ENCODE measurements around the gene CDH23. TPM values are rescaled to one million over a fixed set of nuclear protein-coding genes. Genes with fewer than 3 reads are reported as not detected.

CDH23 gene
- total and polyA plus RNA-seq, 9 of the 15 experiments (the other 6 are each of a cell fraction or from before 2014, with no cell fraction given): 0.18 to 1.2 (median 0.47) TPM

- Histone ChIP-seq H3K27me3 (ENCODE audit: control insufficient read depth in 2 of 2, insufficient read depth in 2 of 2, low read length in 2 of 2) (peaks cover 21 to 53% of the 10 kb centered on the region in 2 experiments), H3K4me3 (no peak overlapping the region), H2AFZ (ENCODE audit: low read depth, low read length) (no peak overlapping the region), H3K4me2 (ENCODE audit: insufficient read depth, low read length) (no peak overlapping the region), H3K36me3 (ENCODE audit: control insufficient read depth, insufficient read depth, low read length) (no peaks in the 10 kb centered on the region), H3K9me3 (replicated peaks; ENCODE audit: control insufficient read depth, insufficient read depth, low read depth, low read length) (no peaks in the 10 kb centered on the region), H4K20me1 (replicated peaks; ENCODE audit: control insufficient read depth, insufficient read depth, low read length) (no peaks in the 10 kb centered on the region), H3K9me1 (ENCODE audit: control insufficient read depth, insufficient read depth, low read length) (no peaks in the 10 kb centered on the region), H3K9ac (ENCODE audit: insufficient read depth in 1 of 2, low read depth in 2 of 2, low read length in 2 of 2) (no peak overlapping the region; a peak in 1 of 4 replicates), H3K27ac (ENCODE audit: extremely low read depth, low read depth, low read length) (no peak overlapping the region), H3K4me1 (replicated peaks in 1 of 2; ENCODE audit: control insufficient read depth in 2 of 2, insufficient read depth in 2 of 2, low read length in 2 of 2) (no peaks in the 10 kb centered on the region), H3K79me2 (ENCODE audit: control insufficient read depth, insufficient read depth, low read length) (no peaks in the 10 kb centered on the region)
- ATAC-seq: no peak
- CTCF ChIA-PET (ENCODE audit: low intra/inter-chr PET ratio): no interaction called here
- intact Hi-C loops (cut with micrococcal nuclease): no loop called here
- TF ChIP-seq ZNF830 (CRISPR knock-in tag; IDR thresholded peaks at IDR 0.05) (no peak), MNT (conservative IDR thresholded peaks at IDR 0.05) (no peak), ZNF707 (CRISPR knock-in tag; conservative IDR thresholded peaks at IDR 0.05) (no peak), HMG20A (CRISPR knock-in tag; conservative IDR thresholded peaks at IDR 0.05) (no peak), TCF3 (CRISPR knock-in tag; IDR thresholded peaks at IDR 0.05) (no peak), PURB (CRISPR knock-in tag; IDR thresholded peaks at IDR 0.05; ENCODE audit: low read depth) (no peak), SREBF2 (CRISPR knock-in tag; IDR thresholded peaks at IDR 0.05) (no peak), RBM39 (optimal IDR thresholded peaks at IDR 0.05; ENCODE audit: low read depth, low read length) (no peak)
- 2% methylated on average over 9 of the region's 9 CpGs for WGBS (ENCODE audit: insufficient coverage, low coverage, missing lambda C conversion rate)
- in situ Hi-C loops (cut with MboI): no loop called here
- no peak for DNase-seq (ENCODE audit: extremely low read depth in 1 of 4, low spot score in 3 of 4)
- BruUV-seq (replicated peaks): no TSS peak
- POLR2A ChIA-PET: interaction anchor here (0.7 to 1.5 kb wide), 2 partner anchors 9 to 30 kb away, joined by 3 read pairs; no protein-coding TSS in a partner anchor
- no peak for FAIRE-seq
Observed at GRCh38 chr10:71408436-71409225, 11.9 kb downstream of the CDH23 start.
